H1 (cell line): ENCODE measurements around the gene GPC4. TPM values are rescaled to one million over a fixed set of nuclear protein-coding genes. Genes with fewer than 3 reads are reported as not detected.

Experiments
- ATF3 ChIP-seq: IDR thresholded peaks from 2 replicates; pipeline ENCODE4 v1.6.1; 2011; ENCODE audit warnings: low read depth, mild to moderate bottlenecking, low read length; ENCODE audit not compliant: insufficient read depth
- GABPA ChIP-seq: IDR thresholded peaks from 2 replicates; pipeline ENCODE4 v1.6.1; 2011; ENCODE audit warnings: mild to moderate bottlenecking, low read length, moderate library complexity, borderline replicate concordance; ENCODE audit not compliant: insufficient read depth
- RNF2 ChIP-seq: fragments of 200-900, 300-1000 bp; sonication (generic); IDR thresholded peaks from 2 replicates; pipeline ENCODE4 v1.7.1; 2016; ENCODE audit warnings: borderline replicate concordance, low read depth, mild to moderate bottlenecking, antibody characterized with exemption, low read length; ENCODE audit not compliant: poor library complexity, severe bottlenecking; ENCODE audit errors: missing control alignments
- polyA plus RNA-seq, 7 experiments: library from polyadenylated mRNA; depleted of rRNA in 3 of 7; stranded (reverse) in 5 of 7; unstranded in 2 of 7; fragments of >200 nt in 5 of 7; fragments of 200-250 nt in 2 of 7; gene quantifications; 1 replicate in 5 of 7; 2 replicates in 1 of 7; 4 replicates in 1 of 7; pipeline versions ENCODE4 v1.2.1 to v1.2.3, GENCODE V29; 2011 to 2013; ENCODE audit warnings: missing spikeins in 2 of 7, mixed read lengths in 2 of 7
- total RNA-seq: library from RNA; stranded (reverse); fragmentation: NEBNext Ultra II Directional; extraction: Animal tissue kit (Norgen Biotek cat#: 25700); gene quantifications from 2 replicates; pipeline ENCODE4 v1.2.1, GENCODE V29; 2021

GPC4 gene
- total and polyA plus RNA-seq, 2 of the 8 experiments (the other 6 are each of a cell fraction or from before 2014, with no cell fraction given), result 46.8 to 230 TPM

- TF ChIP-seq ATF3 (no peak), GABPA (no peak), RNF2 (no peak)
- TF ChIP-seq, all 59 proteins: peak for 0
These were observed 40.4 kb downstream of the GPC4 start (continued) for GRCh38 chrX:133374874-133375387.
